HepG2 (cell line): ENCODE data around the gene TSEN54. TPM values are rescaled to one million over a fixed set of nuclear protein-coding genes. Genes with fewer than 3 reads are reported as not detected.

Experiments used
- BCL6 ChIP-seq: IDR thresholded peaks from 2 replicates; pipeline ENCODE4 v1.6.1; 2016; ENCODE audit warnings: missing genetic modification reagents, missing compliant biosample characterization
- CBFB ChIP-seq: sonication (generic); formaldehyde crosslinking; IDR thresholded peaks from 2 replicates; pipeline ENCODE4 v1.4.0; 2020; ENCODE audit warnings: missing genetic modification reagents
- HMG20A ChIP-seq: IDR thresholded peaks from 2 replicates; pipeline ENCODE4 v1.6.1; 2016; ENCODE audit warnings: borderline replicate concordance
- MAFG ChIP-seq: sonication (generic); formaldehyde crosslinking; IDR thresholded peaks from 2 replicates; pipeline ENCODE4 v1.5.1; 2020; ENCODE audit warnings: mild to moderate bottlenecking, missing genetic modification reagents
- MBNL3 ChIP-seq: fragments of 250-450 bp; sonication (Bioruptor Pico); conservative IDR thresholded peaks from 2 replicates; pipeline ENCODE4 v1.8.0; 2022; ENCODE audit warnings: mild to moderate bottlenecking, inconsistent platforms
- MZF1 ChIP-seq: sonication (generic); formaldehyde crosslinking; IDR thresholded peaks from 2 replicates; pipeline ENCODE4 v1.8.1; 2023; ENCODE audit warnings: mild to moderate bottlenecking, missing genetic modification reagents, borderline replicate concordance
- NR1H2 ChIP-seq: sonication (generic); formaldehyde crosslinking; IDR thresholded peaks from 2 replicates; pipeline ENCODE4 v1.8.1; 2022; ENCODE audit warnings: low read depth, missing genetic modification reagents, borderline replicate concordance
- NR2F1 ChIP-seq, 2 experiments: fragments of 450-650 bp in 1 of 2; formaldehyde crosslinking in 1 of 2; IDR thresholded peaks; 2 replicates each; pipeline versions ENCODE4 v1.5.0 to v1.6.1; 2016 to 2020; ENCODE audit warnings: mild to moderate bottlenecking in 1 of 2, missing compliant biosample characterization in 1 of 2, missing genetic modification reagents in 1 of 2, moderate library complexity in 1 of 2
- NR2F6 ChIP-seq, 2 experiments: IDR thresholded peaks; 2 replicates each; pipeline ENCODE4 v1.6.1; 2016; ENCODE audit warnings: antibody characterized with exemption in 1 of 2, mild to moderate bottlenecking in 1 of 2
- PPARG ChIP-seq: conservative IDR thresholded peaks from 2 replicates; pipeline ENCODE4 v1.6.1; 2016; ENCODE audit warnings: missing biosample characterization, missing genetic modification reagents
- SP4 ChIP-seq: sonication (generic); formaldehyde crosslinking; IDR thresholded peaks from 2 replicates; pipeline ENCODE4 v1.8.1; 2023; ENCODE audit warnings: mild to moderate bottlenecking, missing genetic modification reagents
- TARDBP ChIP-seq: sonication (generic); formaldehyde crosslinking; IDR thresholded peaks from 2 replicates; pipeline ENCODE4 v1.8.0; 2022; ENCODE audit warnings: mild to moderate bottlenecking, missing genetic modification reagents
- ZBTB42 ChIP-seq: sonication (generic); formaldehyde crosslinking; IDR thresholded peaks from 2 replicates; pipeline ENCODE4 v1.5.0; 2020; ENCODE audit warnings: mild to moderate bottlenecking, missing genetic modification reagents
- ZBTB7A ChIP-seq: sonication (generic); formaldehyde crosslinking; IDR thresholded peaks from 2 replicates; pipeline ENCODE4 v1.8.0; 2022; ENCODE audit warnings: mild to moderate bottlenecking, missing genetic modification reagents
- ZC3H13 ChIP-seq: sonication (generic); formaldehyde crosslinking; IDR thresholded peaks from 2 replicates; pipeline ENCODE4 v1.8.1; 2023; ENCODE audit warnings: mild to moderate bottlenecking, missing genetic modification reagents, moderate library complexity
- ZNF12 ChIP-seq: sonication (generic); formaldehyde crosslinking; IDR thresholded peaks from 2 replicates; pipeline ENCODE4 v1.5.0; 2020; ENCODE audit warnings: missing genetic modification reagents
- ZNF547 ChIP-seq: sonication (generic); formaldehyde crosslinking; IDR thresholded peaks from 2 replicates; pipeline ENCODE4 v1.5.1; 2020; ENCODE audit warnings: mild to moderate bottlenecking, missing genetic modification reagents
- ZNF607 ChIP-seq: sonication (generic); formaldehyde crosslinking; IDR thresholded peaks from 2 replicates; pipeline ENCODE4 v1.5.1; 2020; ENCODE audit warnings: missing genetic modification reagents, mild to moderate bottlenecking, borderline replicate concordance
- ZNF720 ChIP-seq: sonication (generic); formaldehyde crosslinking; IDR thresholded peaks from 2 replicates; pipeline ENCODE4 v1.4.0; 2020; ENCODE audit warnings: missing genetic modification reagents
- ZNF773 ChIP-seq: sonication (generic); formaldehyde crosslinking; IDR thresholded peaks from 2 replicates; pipeline ENCODE4 v1.4.0; 2020; ENCODE audit warnings: missing genetic modification reagents, borderline replicate concordance
- ZNF850 ChIP-seq: sonication (generic); formaldehyde crosslinking; conservative IDR thresholded peaks from 2 replicates; pipeline ENCODE4 v1.9.0; 2021; ENCODE audit warnings: mild to moderate bottlenecking, missing genetic modification reagents
- polyA plus RNA-seq, 8 experiments: library from polyadenylated mRNA; depleted of rRNA in 3 of 8; stranded (reverse) in 7 of 8; unstranded in 1 of 8; fragments of >200 nt; fragmentation: Illumina TruSeq in 4 of 8; extraction: Trizol in 4 of 8; gene quantifications; 2 replicates each; pipeline versions ENCODE4 v1.2.1 to v1.2.3, GENCODE V29; 2011 to 2016; ENCODE audit warnings: low read depth in 4 of 8, missing spikeins in 1 of 8, mixed read lengths in 1 of 8; ENCODE audit not compliant: insufficient read depth in 1 of 8
- total RNA-seq, 5 experiments: library from RNA; depleted of rRNA; stranded (reverse); fragments of >200 nt; fragmentation: Illumina TruSeq; extraction: Trizol; gene quantifications; 2 replicates each; pipeline ENCODE4 v1.2.3, GENCODE V29; 2016; ENCODE audit warnings: low read depth in 1 of 5
- TF ChIP-seq, protein P1 (sequence below): sonication (generic); formaldehyde crosslinking; IDR thresholded peaks from 2 replicates; pipeline ENCODE4 v1.4.0; 2020; ENCODE audit warnings: mild to moderate bottlenecking, missing genetic modification reagents
- TF ChIP-seq, protein P2 (sequence below): sonication (generic); formaldehyde crosslinking; IDR thresholded peaks from 2 replicates; pipeline ENCODE4 v1.4.0; 2020; ENCODE audit warnings: missing genetic modification reagents
- TF ChIP-seq, protein P3 (sequence below): sonication (generic); formaldehyde crosslinking; IDR thresholded peaks from 2 replicates; pipeline ENCODE4 v1.5.0; 2020; ENCODE audit warnings: missing genetic modification reagents, mild to moderate bottlenecking, borderline replicate concordance
- TF ChIP-seq, protein P4 (sequence below): sonication (generic); formaldehyde crosslinking; IDR thresholded peaks from 2 replicates; pipeline ENCODE4 v1.5.0; 2020; ENCODE audit warnings: missing genetic modification reagents

TSEN54 gene
- total and polyA plus RNA-seq, 2 of the 13 experiments (the other 11 are each of a cell fraction or from before 2014, with no cell fraction given), result 62.9 to 63.3 TPM

DNA sequence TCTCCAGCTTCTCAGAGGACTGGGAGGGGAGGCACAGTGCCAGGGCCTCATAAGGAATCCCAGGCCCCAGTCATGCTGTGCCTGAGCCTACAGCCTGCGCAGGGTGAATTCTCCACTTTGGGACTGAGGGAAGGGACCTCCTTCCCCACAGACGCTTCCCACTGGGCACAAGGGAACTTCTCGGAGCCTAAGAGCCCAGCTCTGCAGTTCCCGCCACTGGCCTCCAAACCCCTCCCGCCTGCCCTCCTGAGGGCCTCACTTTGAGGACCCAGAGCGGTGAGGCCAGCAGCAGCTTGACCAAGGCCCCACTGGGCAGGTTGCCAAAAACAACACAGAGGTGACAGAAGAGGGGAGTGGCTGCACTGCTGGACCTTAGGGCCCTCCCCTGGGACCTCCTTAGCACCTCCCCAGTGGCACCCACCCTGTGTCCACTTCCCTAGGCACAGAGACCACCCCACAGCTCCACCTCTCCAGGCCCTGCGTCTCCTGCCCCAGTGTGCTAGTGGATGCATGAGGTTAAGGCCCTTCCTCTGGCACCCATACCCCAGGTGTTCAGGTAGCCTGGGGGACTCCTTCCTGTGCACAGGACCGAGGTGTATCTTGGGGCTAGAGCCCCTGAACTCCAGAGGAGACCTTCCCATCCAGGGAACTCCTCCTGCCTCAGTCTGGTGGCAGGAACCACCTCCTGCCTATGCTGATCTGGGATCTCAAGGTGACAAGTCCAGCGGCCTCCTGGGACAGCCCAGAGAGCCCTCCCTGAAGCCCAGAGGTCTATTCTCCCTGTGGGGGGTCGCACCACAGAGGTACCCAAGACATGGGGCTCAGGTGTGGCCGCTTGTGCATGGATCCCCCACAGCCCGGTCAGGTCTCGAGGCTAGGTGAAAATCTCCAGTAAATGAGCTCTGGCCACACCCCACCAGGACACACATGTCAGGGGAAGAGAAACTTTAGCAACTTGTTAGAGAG lies 4.4 kb upstream of the TSEN54 start (continued):
- TF ChIP-seq NR1H2 (CRISPR knock-in tag) (peak; percentile 51; the same call in 1 of the 2 replicates), NR2F6 (IDR thresholded peaks at IDR 0.05) (peak; percentile 80), NR2F6 (CRISPR knock-in tag; IDR thresholded peaks at IDR 0.05) (peak; percentile 89), MAFG (CRISPR knock-in tag) (no peak), ZBTB42 (peak; percentile 65; the same call in 1 of the 2 replicates), ZNF850 (CRISPR knock-in tag) (no peak), MZF1 (0 out of 2 replicates have a peak, but pooled peaks have one; percentile 92), ZNF547 (CRISPR knock-in tag) (peak; percentile 91), ZNF773 (CRISPR knock-in tag) (no peak), SP4 (CRISPR knock-in tag) (peak; percentile 66; the same call in 1 of the 2 replicates), CBFB (peak; percentile 64; the same call in 1 of the 2 replicates), NR2F1 (CRISPR knock-in tag; IDR thresholded peaks at IDR 0.05) (peak in 1 of 2 experiments; percentile 69; a peak in 2 of 4 replicates), ZBTB7A (peak; percentile 91; the same call in 1 of the 2 replicates), ZNF720 (CRISPR knock-in tag) (no peak), MBNL3 (CRISPR knock-in tag) (no peak), ZC3H13 (CRISPR knock-in tag) (peak; percentile 72; the same call in 1 of the 2 replicates), ZNF12 (CRISPR knock-in tag) (peak; percentile 69; the same call in 1 of the 2 replicates), BCL6 (CRISPR knock-in tag) (peak; percentile 79), HMG20A (peak; percentile 80; the same call in 1 of the 2 replicates), TARDBP (peak; percentile 96), PPARG (CRISPR knock-in tag) (peak; percentile 100), ZNF607 (CRISPR knock-in tag) (peak; percentile 39; the same call in 1 of the 2 replicates)
- TF ChIP-seq, protein P1, sequence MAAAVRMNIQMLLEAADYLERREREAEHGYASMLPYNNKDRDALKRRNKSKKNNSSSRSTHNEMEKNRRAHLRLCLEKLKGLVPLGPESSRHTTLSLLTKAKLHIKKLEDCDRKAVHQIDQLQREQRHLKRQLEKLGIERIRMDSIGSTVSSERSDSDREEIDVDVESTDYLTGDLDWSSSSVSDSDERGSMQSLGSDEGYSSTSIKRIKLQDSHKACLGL (CRISPR knock-in tag), result peak; percentile 78
- TF ChIP-seq, protein P2, sequence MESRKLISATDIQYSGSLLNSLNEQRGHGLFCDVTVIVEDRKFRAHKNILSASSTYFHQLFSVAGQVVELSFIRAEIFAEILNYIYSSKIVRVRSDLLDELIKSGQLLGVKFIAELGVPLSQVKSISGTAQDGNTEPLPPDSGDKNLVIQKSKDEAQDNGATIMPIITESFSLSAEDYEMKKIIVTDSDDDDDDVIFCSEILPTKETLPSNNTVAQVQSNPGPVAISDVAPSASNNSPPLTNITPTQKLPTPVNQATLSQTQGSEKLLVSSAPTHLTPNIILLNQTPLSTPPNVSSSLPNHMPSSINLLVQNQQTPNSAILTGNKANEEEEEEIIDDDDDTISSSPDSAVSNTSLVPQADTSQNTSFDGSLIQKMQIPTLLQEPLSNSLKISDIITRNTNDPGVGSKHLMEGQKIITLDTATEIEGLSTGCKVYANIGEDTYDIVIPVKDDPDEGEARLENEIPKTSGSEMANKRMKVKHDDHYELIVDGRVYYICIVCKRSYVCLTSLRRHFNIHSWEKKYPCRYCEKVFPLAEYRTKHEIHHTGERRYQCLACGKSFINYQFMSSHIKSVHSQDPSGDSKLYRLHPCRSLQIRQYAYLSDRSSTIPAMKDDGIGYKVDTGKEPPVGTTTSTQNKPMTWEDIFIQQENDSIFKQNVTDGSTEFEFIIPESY (CRISPR knock-in tag), result peak; percentile 91
- TF ChIP-seq, protein P3, sequence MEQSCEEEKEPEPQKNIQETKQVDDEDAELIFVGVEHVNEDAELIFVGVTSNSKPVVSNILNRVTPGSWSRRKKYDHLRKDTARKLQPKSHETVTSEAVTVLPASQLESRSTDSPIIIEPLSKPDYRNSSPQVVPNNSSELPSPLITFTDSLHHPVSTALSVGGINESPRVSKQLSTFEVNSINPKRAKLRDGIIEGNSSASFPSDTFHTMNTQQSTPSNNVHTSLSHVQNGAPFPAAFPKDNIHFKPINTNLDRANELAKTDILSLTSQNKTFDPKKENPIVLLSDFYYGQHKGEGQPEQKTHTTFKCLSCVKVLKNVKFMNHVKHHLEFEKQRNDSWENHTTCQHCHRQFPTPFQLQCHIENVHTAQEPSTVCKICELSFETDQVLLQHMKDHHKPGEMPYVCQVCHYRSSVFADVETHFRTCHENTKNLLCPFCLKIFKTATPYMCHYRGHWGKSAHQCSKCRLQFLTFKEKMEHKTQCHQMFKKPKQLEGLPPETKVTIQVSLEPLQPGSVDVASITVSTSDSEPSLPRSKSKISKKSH (CRISPR knock-in tag), result peak; percentile 83; the same call in 1 of the 2 replicates
- TF ChIP-seq, protein P4, sequence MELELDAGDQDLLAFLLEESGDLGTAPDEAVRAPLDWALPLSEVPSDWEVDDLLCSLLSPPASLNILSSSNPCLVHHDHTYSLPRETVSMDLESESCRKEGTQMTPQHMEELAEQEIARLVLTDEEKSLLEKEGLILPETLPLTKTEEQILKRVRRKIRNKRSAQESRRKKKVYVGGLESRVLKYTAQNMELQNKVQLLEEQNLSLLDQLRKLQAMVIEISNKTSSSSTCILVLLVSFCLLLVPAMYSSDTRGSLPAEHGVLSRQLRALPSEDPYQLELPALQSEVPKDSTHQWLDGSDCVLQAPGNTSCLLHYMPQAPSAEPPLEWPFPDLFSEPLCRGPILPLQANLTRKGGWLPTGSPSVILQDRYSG (CRISPR knock-in tag), result no peak
